Right atrium auricular region (tissue), 2 donors: Measurements from ENCODE around the gene PARD3B. TPM values are rescaled to one million over a fixed set of nuclear protein-coding genes. Genes with fewer than 3 reads are reported as not detected.

Source experiments
- DNase-seq: peaks from one replicate; pipeline ENCODE4 v3.0.0-alpha.2; 2019; ENCODE audit warnings: low spot score
- H3K27ac ChIP-seq, 2 donors: fragments of 200-600 bp; sonication (generic); 1 replicate in 1 of 2; 2 replicates in 1 of 2; pipeline ENCODE4 v1.5.1; 2016 to 2019
- H3K27me3 ChIP-seq, 2 donors: fragments of 200-600 bp; sonication (generic); one replicate each; pipeline versions ENCODE4 v1.5.1 to v1.6.0; 2017 to 2019
- H3K36me3 ChIP-seq: fragments of 200-600 bp; sonication (generic); one replicate; pipeline ENCODE4 v1.5.1; 2016
- H3K4me1 ChIP-seq, 2 donors: fragments of 200-600 bp; sonication (generic); one replicate each; pipeline versions ENCODE4 v1.5.1 to v1.6.0; 2017 to 2019
- H3K4me3 ChIP-seq, 2 donors: fragments of 200-600 bp; sonication (generic); 1 replicate in 1 of 2; 2 replicates in 1 of 2; pipeline ENCODE4 v1.5.1; 2017 to 2019; ENCODE audit warnings: mild to moderate bottlenecking in 1 of 2, moderate library complexity in 1 of 2
- H3K9me3 ChIP-seq, 2 donors: fragments of 200-600 bp; sonication (generic); one replicate each; pipeline ENCODE4 v1.5.1; 2019
- total RNA-seq, 2 donors: library from RNA; depleted of rRNA; stranded (reverse); fragments of >200 nt; gene quantifications; one replicate each; pipeline ENCODE4 v1.1.0, GENCODE V29; 2016
- TF ChIP-seq, protein P1 (sequence below), 2 donors: fragments of 200-600 bp; sonication (generic); IDR thresholded peaks; one replicate each; pipeline ENCODE4 v1.5.1; 2019; ENCODE audit warnings: antibody characterized with exemption in 2 of 2

Gene PARD3B
- total RNA-seq, 2 donors from 2014 or later, result 7.4 to 12.2 TPM

DNA sequence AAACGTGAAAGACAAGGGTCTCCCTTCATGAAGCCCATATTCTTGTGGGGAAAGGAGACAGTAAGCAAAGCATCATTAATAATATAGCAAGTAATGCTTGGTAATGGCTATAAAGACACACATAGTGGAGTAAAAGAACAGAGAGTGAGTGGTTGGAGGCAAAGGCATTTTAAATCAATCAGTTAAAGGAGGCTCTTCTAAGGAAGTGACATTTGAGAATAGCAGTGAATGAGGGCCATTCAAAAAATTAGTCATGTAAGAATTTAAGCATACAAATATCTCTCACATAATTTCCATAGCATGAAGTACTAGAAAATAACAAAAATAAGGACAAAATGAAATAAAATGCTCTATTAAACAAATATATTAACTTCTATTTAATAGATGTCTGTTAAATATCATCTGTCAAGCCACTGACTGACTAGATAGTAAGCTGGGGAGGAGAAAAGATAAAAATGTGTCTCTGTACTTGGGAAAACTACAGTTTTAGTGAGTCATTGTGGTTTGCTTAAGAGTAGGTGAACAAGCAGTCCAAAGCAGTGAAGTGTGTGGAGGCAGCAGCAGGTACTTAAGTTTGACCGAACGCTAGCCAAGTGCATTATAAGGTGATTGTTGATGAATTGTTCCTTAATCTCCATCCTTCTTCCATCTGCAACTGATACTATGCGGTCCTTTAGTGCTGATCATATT, 160.1 kb downstream of the PARD3B start:
- no peaks in the 10 kb centered on the region for H3K36me3 ChIP-seq
- H3K27ac ChIP-seq, result no peak overlapping the region
- peaks cover 0 to 5% of the 10 kb centered on the region in 2 donors for H3K4me1 ChIP-seq
- no peak for DNase-seq
- no peaks in the 10 kb centered on the region for H3K27me3 ChIP-seq
- no peak overlapping the region for H3K4me3 ChIP-seq
- TF ChIP-seq, protein P1, sequence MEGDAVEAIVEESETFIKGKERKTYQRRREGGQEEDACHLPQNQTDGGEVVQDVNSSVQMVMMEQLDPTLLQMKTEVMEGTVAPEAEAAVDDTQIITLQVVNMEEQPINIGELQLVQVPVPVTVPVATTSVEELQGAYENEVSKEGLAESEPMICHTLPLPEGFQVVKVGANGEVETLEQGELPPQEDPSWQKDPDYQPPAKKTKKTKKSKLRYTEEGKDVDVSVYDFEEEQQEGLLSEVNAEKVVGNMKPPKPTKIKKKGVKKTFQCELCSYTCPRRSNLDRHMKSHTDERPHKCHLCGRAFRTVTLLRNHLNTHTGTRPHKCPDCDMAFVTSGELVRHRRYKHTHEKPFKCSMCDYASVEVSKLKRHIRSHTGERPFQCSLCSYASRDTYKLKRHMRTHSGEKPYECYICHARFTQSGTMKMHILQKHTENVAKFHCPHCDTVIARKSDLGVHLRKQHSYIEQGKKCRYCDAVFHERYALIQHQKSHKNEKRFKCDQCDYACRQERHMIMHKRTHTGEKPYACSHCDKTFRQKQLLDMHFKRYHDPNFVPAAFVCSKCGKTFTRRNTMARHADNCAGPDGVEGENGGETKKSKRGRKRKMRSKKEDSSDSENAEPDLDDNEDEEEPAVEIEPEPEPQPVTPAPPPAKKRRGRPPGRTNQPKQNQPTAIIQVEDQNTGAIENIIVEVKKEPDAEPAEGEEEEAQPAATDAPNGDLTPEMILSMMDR (IDR thresholded peaks at IDR 0.05), result no peak
- H3K9me3 ChIP-seq, result no peaks in the 10 kb centered on the region

GRCh38 chr2:204706939-204707338, 161.7 kb downstream of the PARD3B start:
- Histone ChIP-seq H3K4me3 (no peak overlapping the region), H3K36me3 (no peaks in the 10 kb centered on the region), H3K27me3 (no peaks in the 10 kb centered on the region), H3K4me1 (peaks cover 0 to 5% of the 10 kb centered on the region in 2 donors), H3K27ac (no peak overlapping the region), H3K9me3 (no peaks in the 10 kb centered on the region)
- TF ChIP-seq, protein P1 (IDR thresholded peaks at IDR 0.05), result no peak
- DNase-seq, result no peak

- Histone ChIP-seq H3K27ac (no peak overlapping the region), H3K4me1 (no peaks in the 10 kb centered on the region), H3K9me3 (no peaks in the 10 kb centered on the region), H3K4me3 (no peak overlapping the region), H3K27me3 (no peaks in the 10 kb centered on the region), H3K36me3 (no peaks in the 10 kb centered on the region)
- TF ChIP-seq, protein P1 (IDR thresholded peaks at IDR 0.05), result no peak
- DNase-seq, result no peak
Observed at GRCh38 chr2:204713211-204713610, 167.9 kb downstream of the PARD3B start.

DNA sequence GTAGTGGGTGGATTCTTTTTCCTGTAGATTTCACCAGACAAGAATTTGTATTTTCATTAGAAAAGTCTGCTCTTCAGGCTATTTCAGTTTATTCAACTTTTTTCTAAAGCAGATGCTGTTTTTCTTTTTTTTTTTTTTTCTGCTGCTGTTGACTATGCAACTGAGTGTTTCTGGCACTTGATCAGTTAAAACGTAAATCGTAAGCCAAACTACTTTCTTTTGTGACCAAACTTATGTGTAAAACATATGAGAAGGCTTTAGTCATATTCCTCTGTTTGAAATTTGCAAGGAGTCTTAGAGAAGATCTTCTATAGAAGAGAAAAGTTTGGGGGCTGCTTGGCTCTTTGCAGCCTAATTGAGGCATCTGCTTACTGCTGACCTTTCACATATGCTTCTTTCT, 170.1 kb downstream of the PARD3B start:
- H3K4me1 ChIP-seq, result no peaks in the 10 kb centered on the region
- DNase-seq, result no peak
- H3K9me3 ChIP-seq, result no peaks in the 10 kb centered on the region
- no peak overlapping the region for H3K4me3 ChIP-seq
- H3K27me3 ChIP-seq, result no peaks in the 10 kb centered on the region
- no peak overlapping the region for H3K27ac ChIP-seq
- no peaks in the 10 kb centered on the region for H3K36me3 ChIP-seq
- TF ChIP-seq, protein P1 (IDR thresholded peaks at IDR 0.05), result no peak

- H3K27me3 ChIP-seq, result no peaks in the 10 kb centered on the region
- H3K9me3 ChIP-seq, result no peaks in the 10 kb centered on the region
- no peaks in the 10 kb centered on the region for H3K36me3 ChIP-seq
- TF ChIP-seq, protein P1 (IDR thresholded peaks at IDR 0.05), result no peak
- H3K4me3 ChIP-seq, result no peak overlapping the region
- no peak for DNase-seq
- H3K4me1 ChIP-seq, result no peaks in the 10 kb centered on the region
- H3K27ac ChIP-seq, result no peak overlapping the region
Observed at GRCh38 chr2:204717591-204717990, 172.3 kb downstream of the PARD3B start.

DNA sequence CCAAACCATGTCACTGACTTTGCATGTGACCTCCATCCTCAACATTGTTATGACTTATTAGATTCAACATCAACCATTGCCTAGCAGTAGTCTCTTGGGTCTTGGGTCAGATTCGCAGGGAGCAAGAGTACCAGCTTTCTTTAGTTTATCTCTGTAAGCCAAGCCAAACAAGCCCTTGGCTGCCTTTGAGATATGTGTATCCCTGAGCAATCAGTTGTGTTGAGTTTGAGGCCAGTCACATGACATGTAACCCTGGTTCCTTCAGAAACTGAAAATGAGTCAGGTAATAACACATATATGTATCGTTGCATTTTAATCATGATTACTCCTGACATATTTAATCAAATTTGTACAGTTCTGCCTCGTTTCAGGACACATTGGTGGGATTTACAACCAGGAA, 173.3 kb downstream of the PARD3B start:
- Histone ChIP-seq H3K9me3 (no peaks in the 10 kb centered on the region), H3K4me1 (no peaks in the 10 kb centered on the region), H3K27ac (no peak overlapping the region), H3K27me3 (no peaks in the 10 kb centered on the region), H3K4me3 (no peak overlapping the region), H3K36me3 (no peaks in the 10 kb centered on the region)
- TF ChIP-seq, protein P1 (IDR thresholded peaks at IDR 0.05), result no peak
- DNase-seq, result no peak
